Activated CD4-positive, alpha-beta T cell treated with anti-CD3 and anti-CD28 coated beads, Interleukin-2, amount 10 ng/mL, durations not matched to agents 24 days and 14 days (primary cell): ENCODE data around the gene ELF5. TPM values are rescaled to one million over a fixed set of nuclear protein-coding genes. Genes with fewer than 3 reads are reported as not detected.

ENCODE experiments used
- DNase-seq: peaks from one replicate; pipeline ENCODE4 v3.0.0; 2022
- H3K27ac Mint-ChIP-seq: one replicate; pipeline ENCODE4 v1.8.0; 2022; ENCODE audit warnings: mild to moderate bottlenecking, mixed read lengths
- H3K27me3 Mint-ChIP-seq: one replicate; pipeline ENCODE4 v1.8.0; 2022; ENCODE audit warnings: mixed read lengths
- H3K36me3 Mint-ChIP-seq: one replicate; pipeline ENCODE4 v1.8.0; 2022; ENCODE audit warnings: low read depth, mild to moderate bottlenecking, mixed read lengths
- H3K4me1 Mint-ChIP-seq: one replicate; pipeline ENCODE4 v1.8.0; 2021; ENCODE audit warnings: mixed read lengths
- H3K4me3 Mint-ChIP-seq: one replicate; pipeline ENCODE4 v1.8.0; 2022; ENCODE audit warnings: mild to moderate bottlenecking, moderate library complexity, mixed read lengths
- H3K9me3 Mint-ChIP-seq: one replicate; pipeline ENCODE4 v1.8.0; 2021; ENCODE audit warnings: mixed read lengths
- intact Hi-C: fragments of 100-400 bp; cut with micrococcal nuclease; formaldehyde crosslinking; loops from one replicate; pipeline ENCODE4 v1.15.1; 2023
- total RNA-seq: library from RNA; stranded (reverse); gene quantifications from 2 replicates; pipeline ENCODE4 v1.2.3, GENCODE V29; 2022

Gene ELF5
- total RNA-seq, 1 donor from 2014 or later = not detected

DNA sequence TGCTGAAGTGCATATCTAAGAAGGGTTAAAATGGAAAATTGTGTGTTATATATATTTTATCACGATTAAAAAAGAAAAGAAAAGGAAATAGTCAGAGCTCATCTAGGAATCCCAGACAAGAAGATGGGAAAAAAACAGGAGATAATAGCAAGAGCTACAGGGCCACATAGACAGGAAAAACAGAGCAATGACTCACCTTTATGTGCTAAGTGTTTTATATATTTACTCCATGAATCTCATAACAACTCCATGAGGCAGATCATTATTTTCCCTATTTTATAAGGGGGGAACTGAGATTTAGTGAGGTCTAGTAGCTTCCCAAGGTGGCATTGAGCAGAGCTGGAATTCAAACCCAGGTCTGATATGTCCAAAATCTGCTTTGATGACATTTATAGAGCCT, 18.1 kb upstream of the ELF5 start:
- Mint-ChIP-seq H3K27ac (no peak overlapping the region), H3K4me1 (no peaks in the 10 kb centered on the region), H3K27me3 (peaks cover 2% of the 10 kb centered on the region), H3K4me3 (no peak overlapping the region), H3K36me3 (no peaks in the 10 kb centered on the region), H3K9me3 (no peaks in the 10 kb centered on the region)
- no peak for DNase-seq
- intact Hi-C loops = no loop called here

GRCh38 chr11:34530545-34531234, 17.1 kb upstream of the ELF5 start:
- intact Hi-C loops = no loop called here
- no peak for DNase-seq
- H3K27ac Mint-ChIP-seq = no peak overlapping the region
- H3K36me3 Mint-ChIP-seq = no peaks in the 10 kb centered on the region
- H3K4me3 Mint-ChIP-seq = no peak overlapping the region
- peaks cover 2% of the 10 kb centered on the region for H3K4me1 Mint-ChIP-seq
- peaks cover 4% of the 10 kb centered on the region for H3K27me3 Mint-ChIP-seq
- no peaks in the 10 kb centered on the region for H3K9me3 Mint-ChIP-seq

DNA sequence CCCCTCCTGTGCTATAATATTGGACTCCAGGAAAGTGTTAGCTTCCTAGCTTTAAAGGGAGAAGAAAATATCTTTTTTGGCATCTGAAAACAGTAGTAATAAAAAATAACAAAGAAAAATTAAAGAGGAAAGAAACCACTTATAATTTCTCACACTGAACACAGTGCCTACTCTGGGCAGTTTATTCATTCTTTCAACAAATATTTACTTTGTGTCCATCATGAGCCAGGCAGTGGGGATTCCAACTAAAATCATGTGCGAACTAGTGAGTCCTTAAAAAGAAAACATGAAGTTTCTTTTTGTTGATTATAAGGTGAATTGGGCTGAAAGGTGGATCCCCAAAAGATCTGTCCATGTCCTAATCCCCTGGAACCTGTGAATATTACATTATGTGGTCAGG, 16.0 kb upstream of the ELF5 start:
- intact Hi-C loops = no loop called here
- Mint-ChIP-seq H3K27me3 (peaks cover 4% of the 10 kb centered on the region), H3K9me3 (no peaks in the 10 kb centered on the region), H3K4me3 (no peak overlapping the region), H3K4me1 (peaks cover 2% of the 10 kb centered on the region), H3K27ac (no peak overlapping the region), H3K36me3 (no peaks in the 10 kb centered on the region)
- no peak for DNase-seq

DNA sequence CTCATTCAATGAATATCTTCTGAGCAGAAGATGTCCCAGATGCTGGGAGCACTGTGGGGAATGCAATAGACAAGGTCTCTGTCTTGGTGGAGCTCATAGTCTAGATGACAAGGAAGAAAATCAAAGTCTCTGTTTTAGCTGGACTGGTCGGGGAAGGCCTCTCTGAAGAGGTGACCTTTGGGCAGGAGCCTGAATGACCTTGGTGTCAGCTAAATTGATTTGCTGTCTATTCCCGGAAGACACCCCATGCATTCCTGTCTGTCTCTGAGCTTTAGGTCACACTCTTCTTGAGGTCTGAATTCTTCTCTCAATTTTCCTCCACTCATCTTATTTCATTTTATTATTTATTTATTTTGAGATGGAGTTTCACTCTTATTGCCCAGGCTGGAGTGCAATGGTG, 14.5 kb upstream of the ELF5 start:
- Mint-ChIP-seq H3K4me3 (no peak overlapping the region), H3K4me1 (peaks cover 2% of the 10 kb centered on the region), H3K27ac (no peak overlapping the region), H3K9me3 (no peaks in the 10 kb centered on the region), H3K27me3 (peaks cover 4% of the 10 kb centered on the region), H3K36me3 (no peaks in the 10 kb centered on the region)
- intact Hi-C loops = no loop called here
- DNase-seq = no peak

DNA sequence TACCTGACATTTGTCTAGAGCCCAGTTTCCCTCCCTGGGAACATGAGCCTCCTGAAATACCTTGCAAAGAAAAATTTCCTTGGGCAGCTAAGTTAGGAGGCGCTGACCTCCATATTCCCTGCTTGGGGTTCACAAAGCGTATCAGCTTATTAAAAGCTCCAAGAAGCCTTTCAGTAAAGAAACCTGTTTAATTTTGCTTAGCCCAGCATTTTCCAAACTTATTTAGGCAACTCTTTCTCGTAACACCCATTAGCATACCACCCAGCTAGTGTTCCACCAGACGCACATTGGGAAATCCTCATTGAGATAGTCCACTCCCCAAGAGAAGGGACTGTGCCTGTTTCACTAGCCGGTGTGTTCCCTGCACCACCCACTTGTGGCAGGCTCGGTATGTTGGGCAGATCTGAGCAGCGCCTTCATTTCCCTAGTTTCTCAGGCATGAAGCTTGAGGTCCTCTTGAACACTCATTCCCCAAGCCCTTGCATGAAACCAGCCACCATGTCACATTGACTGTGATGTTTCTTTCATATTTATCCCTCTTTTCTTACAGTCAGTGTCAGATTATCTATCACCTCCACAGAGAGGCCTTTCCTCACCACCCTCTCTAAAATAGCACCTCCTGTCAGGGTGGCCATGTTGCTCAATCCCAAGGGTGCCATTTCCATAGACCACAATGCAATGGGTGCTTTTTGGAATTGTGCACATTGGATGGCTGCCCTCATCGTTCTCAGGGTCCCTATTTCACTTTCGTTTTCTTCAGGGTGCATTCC, 12.5 kb upstream of the ELF5 start:
- Mint-ChIP-seq H3K27me3 (peaks cover 4% of the 10 kb centered on the region), H3K9me3 (no peaks in the 10 kb centered on the region), H3K4me3 (no peak overlapping the region), H3K27ac (no peak overlapping the region), H3K36me3 (no peaks in the 10 kb centered on the region), H3K4me1 (peaks cover 2% of the 10 kb centered on the region)
- no peak for DNase-seq
- intact Hi-C loops = no loop called here

- Mint-ChIP-seq H3K9me3 (no peaks in the 10 kb centered on the region), H3K4me1 (peaks cover 2% of the 10 kb centered on the region), H3K4me3 (no peak overlapping the region), H3K36me3 (no peaks in the 10 kb centered on the region), H3K27ac (no peak overlapping the region), H3K27me3 (peaks cover 4% of the 10 kb centered on the region)
- intact Hi-C loops = no loop called here
- no peak for DNase-seq
These were observed 11.5 kb upstream of the ELF5 start for GRCh38 chr11:34525098-34525497.

DNA sequence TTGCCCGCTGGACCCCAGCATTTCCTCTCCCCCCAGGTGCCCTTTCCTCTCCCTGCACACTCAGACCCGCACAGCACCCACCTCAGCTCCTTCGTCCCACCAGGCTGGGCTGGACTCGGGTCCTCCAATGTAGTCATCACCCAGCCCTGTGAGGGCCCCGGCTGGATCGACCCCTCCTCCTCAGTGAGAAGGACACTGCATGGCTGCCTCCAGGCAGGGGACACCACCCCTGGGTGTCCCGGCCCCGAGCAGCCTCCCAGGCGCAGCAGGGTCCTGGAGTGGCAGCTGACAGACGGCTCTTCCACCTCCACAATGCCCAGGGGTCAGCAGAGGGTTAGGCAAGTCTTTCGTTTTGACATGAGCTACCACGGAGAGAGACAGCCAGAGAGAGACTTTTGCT, 11.1 kb upstream of the ELF5 start:
- Mint-ChIP-seq H3K36me3 (no peaks in the 10 kb centered on the region), H3K9me3 (no peaks in the 10 kb centered on the region), H3K27ac (no peak overlapping the region), H3K4me3 (no peak overlapping the region), H3K27me3 (peaks cover 4% of the 10 kb centered on the region), H3K4me1 (peaks cover 2% of the 10 kb centered on the region)
- no peak for DNase-seq
- intact Hi-C loops = no loop called here

DNA sequence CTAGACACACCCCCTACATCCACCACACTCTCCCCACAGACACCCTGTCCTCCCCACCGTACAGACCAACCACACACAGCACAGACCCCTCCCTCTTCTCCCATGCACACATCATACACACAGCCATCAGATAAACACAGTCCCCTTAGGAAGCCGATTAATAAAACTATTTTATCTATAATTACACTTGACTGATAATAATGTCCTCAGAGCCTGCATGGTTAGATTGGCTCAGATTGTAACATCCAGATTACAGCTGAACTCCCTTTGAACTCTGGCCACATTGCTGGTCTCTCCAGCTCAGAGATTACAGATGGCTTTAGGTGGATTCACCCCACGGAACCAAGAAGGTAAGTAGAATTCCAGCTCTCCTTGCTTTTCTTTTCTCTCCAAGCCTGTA, 9.5 kb upstream of the ELF5 start:
- H3K4me3 Mint-ChIP-seq = no peak overlapping the region
- H3K4me1 Mint-ChIP-seq = peaks cover 2% of the 10 kb centered on the region
- peaks cover 5% of the 10 kb centered on the region for H3K27me3 Mint-ChIP-seq
- intact Hi-C loops = no loop called here
- H3K36me3 Mint-ChIP-seq = no peaks in the 10 kb centered on the region
- DNase-seq = no peak
- H3K27ac Mint-ChIP-seq = no peak overlapping the region
- H3K9me3 Mint-ChIP-seq = no peaks in the 10 kb centered on the region

GRCh38 chr11:34522188-34522587, 8.6 kb upstream of the ELF5 start:
- H3K27me3 Mint-ChIP-seq = peaks cover 6% of the 10 kb centered on the region
- no peak for DNase-seq
- no peaks in the 10 kb centered on the region for H3K9me3 Mint-ChIP-seq
- no peak overlapping the region for H3K27ac Mint-ChIP-seq
- H3K36me3 Mint-ChIP-seq = no peaks in the 10 kb centered on the region
- H3K4me3 Mint-ChIP-seq = no peak overlapping the region
- intact Hi-C loops = no loop called here
- peaks cover 2% of the 10 kb centered on the region for H3K4me1 Mint-ChIP-seq

DNA sequence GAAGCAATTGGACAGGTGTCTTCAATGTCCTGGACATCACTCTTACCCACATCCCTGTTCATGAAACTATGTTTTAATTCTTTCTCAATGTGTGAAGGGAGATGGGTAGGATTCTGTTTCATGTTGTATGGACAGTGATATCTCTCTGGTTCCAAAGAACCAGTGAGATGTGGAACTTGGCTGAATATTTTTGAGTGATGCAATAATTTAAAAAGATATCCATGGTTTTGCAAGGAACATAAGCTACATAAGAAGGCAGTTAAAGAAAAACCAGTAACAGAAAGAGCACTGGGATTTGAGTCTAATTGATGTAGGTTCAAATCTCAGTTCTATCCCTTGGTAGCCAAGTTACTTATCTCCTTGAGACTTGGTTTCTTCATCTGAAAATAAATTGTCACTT, 7.7 kb upstream of the ELF5 start:
- intact Hi-C loops = no loop called here
- Mint-ChIP-seq H3K27me3 (peaks cover 5% of the 10 kb centered on the region), H3K4me1 (peaks cover under 1% of the 10 kb centered on the region)

GRCh38 chr11:34519595-34520235, 6.1 kb upstream of the ELF5 start:
- no peaks in the 10 kb centered on the region for H3K9me3 Mint-ChIP-seq
- H3K27ac Mint-ChIP-seq = no peak overlapping the region
- intact Hi-C loops = no loop called here
- H3K4me1 Mint-ChIP-seq = no peaks in the 10 kb centered on the region
- peaks cover 8% of the 10 kb centered on the region for H3K27me3 Mint-ChIP-seq
- no peak for DNase-seq
- H3K4me3 Mint-ChIP-seq = no peak overlapping the region
- no peaks in the 10 kb centered on the region for H3K36me3 Mint-ChIP-seq

More for the DNA sequence above, 7.7 kb upstream of the ELF5 start:
- no peak for DNase-seq
- H3K4me3 Mint-ChIP-seq = no peak overlapping the region
- no peak overlapping the region for H3K27ac Mint-ChIP-seq
- no peaks in the 10 kb centered on the region for H3K9me3 Mint-ChIP-seq
- H3K36me3 Mint-ChIP-seq = no peaks in the 10 kb centered on the region

DNA sequence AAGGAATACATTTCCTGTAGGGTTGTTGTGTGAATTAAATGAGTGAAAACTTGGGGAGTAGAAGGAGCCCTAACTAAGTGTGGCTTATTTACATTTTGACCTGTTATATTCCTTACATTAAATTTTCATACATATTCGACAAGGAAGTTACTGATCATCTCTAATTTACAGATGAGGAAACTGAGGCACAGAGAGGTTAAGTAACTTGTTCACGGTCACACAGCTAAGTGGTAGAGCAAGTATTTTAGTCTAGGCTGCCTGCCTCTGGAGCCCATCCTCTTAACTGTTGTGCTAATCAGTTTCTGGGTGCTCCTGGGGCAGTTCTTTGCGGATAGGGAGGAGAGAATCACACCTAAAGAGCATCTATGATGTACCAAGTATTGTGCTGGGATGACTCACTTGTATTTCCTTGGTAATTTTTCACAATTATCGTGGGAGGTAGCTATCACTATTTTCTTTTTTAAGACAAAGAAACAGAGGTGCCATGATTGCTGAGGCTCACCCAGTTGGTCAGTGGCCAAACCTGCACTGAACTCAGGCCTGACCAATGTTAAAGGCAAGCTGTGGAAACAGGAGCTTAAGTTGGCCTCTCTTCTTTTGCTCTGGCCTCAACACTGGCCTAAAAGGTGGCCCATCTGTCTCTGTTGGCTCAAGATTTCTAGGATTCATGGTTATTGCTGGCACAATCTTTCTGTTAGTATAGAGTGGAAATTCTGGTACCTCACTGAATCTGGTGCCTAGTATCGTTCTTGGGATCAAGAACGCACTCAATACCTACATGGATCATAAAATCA, 2.9 kb upstream of the ELF5 start:
- intact Hi-C loops = no loop called here

DNA sequence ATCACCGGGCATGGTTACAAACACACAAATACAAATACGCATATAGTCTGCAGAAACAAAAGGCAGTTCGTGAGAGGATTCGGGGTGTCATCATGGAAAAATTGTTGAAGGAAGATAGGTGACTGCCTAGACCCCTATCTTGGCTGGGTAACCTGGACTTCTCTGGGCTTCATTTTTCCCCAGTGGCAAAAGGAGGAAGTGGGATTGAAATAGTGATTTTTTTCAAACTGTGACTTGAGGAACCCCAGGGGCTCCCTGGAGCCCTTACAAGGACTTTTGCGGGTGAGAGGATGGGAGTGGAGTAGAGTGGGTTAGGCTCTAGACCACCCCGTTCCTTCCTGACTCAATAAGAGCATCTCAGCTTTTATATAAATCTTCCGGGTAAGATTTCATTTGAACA, 1.0 kb upstream of the ELF5 start:
- Mint-ChIP-seq H3K27ac (no peak overlapping the region), H3K4me3 (no peak overlapping the region), H3K4me1 (no peaks in the 10 kb centered on the region), H3K36me3 (no peaks in the 10 kb centered on the region), H3K27me3 (peaks cover 6% of the 10 kb centered on the region), H3K9me3 (no peaks in the 10 kb centered on the region)
- no peak for DNase-seq
- intact Hi-C loops = loop anchor here (5.0 kb wide), 1 partner anchor 878 kb away; no protein-coding TSS in a partner anchor

More for the DNA sequence above, 2.9 kb upstream of the ELF5 start:
- no peaks in the 10 kb centered on the region for H3K36me3 Mint-ChIP-seq
- DNase-seq = no peak
- H3K27ac Mint-ChIP-seq = no peak overlapping the region
- peaks cover 6% of the 10 kb centered on the region for H3K27me3 Mint-ChIP-seq
- H3K4me3 Mint-ChIP-seq = no peak overlapping the region
- no peaks in the 10 kb centered on the region for H3K9me3 Mint-ChIP-seq
- no peaks in the 10 kb centered on the region for H3K4me1 Mint-ChIP-seq
